ENCODE data around the gene SLC17A4.

Gene SLC17A4

DNA sequence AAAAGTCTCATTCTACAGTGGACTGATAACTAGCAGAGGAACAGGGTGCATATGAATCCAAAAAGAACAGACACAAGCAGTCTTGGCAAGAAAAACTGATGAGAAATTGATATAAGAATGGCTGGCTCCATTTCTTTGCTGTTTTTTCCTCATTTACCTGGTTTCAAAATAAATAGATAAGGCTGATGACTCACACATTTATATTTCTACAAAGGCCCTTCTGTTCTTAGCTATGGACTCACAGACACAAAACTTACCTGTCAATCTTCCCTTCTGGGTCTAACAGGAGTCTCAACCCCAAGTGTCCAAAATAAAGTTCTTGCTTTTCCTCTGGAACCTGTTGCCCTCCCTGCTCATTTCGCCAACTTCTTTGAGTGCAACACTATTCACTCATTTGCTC is 941 bp downstream of the SLC17A4 start:
- Histone ChIP-seq H3K27me3 (ENCODE audit: control insufficient read depth, insufficient read depth, low read length) (no peaks in the 10 kb centered on the region), H3K4me3 (ENCODE audit: low read depth, low read length) (no peak overlapping the region), H3K36me3 (ENCODE audit: control insufficient read depth, insufficient read depth, low read length) (no peaks in the 10 kb centered on the region), H3K4me1 (ENCODE audit: control insufficient read depth, insufficient read depth, low read length) (no peaks in the 10 kb centered on the region), H3K9me3 (ENCODE audit: control insufficient read depth, insufficient read depth, low read length) (no peaks in the 10 kb centered on the region), H3K9ac (ENCODE audit: low read depth, low read length) (no peak overlapping the region)

DNA sequence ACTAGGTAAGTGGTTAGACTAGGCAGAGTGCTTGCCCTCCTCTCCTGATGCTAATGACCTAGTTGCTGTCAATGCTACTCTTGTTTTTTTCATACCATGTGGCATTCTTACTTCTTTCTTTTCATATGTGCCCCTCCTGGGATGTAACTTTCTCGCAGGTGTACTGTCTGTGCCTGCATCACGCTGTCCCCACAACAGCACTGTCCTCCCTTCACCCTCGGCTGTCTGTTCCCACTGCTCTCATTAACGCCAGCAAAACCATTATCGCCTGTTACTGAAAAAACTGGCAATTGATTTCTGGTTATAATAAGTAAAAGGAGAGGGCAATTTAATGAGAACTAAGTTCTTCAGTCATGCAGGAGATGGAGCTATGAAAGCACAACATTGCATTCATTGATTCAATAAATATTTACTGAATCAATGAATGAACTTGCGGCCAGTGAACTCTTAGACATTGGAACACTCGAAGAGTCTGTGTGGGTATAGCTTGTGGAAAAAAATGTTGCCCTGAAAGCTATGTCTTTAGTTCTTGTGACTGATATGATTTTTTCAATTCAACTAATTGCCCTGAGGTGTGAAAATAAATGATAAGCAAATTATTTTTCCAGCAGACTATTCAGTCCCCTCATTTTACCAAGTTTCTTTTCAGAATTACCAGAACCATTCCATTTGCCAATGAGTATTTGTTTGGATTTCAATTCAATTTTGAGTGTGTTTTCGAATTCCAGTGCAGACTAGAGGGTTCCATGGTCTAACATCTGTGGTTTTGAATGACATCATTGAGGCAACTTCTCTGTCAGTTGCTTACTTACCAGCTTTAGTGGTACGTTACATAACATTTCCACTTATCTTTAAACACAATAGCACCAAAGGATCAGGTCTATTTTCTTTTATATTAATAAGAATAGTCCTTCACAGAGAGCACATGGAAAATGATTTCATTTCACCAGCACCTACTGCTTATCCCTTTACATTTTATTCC is 2.1 kb downstream of the SLC17A4 start:
- H3K9me3 ChIP-seq (ENCODE audit: control insufficient read depth, insufficient read depth, low read length), result no peaks in the 10 kb centered on the region
- no peaks in the 10 kb centered on the region for H3K27me3 ChIP-seq (ENCODE audit: control insufficient read depth, insufficient read depth, low read length)
- no peak overlapping the region for H3K9ac ChIP-seq (ENCODE audit: low read depth, low read length)
- H3K36me3 ChIP-seq (ENCODE audit: control insufficient read depth, insufficient read depth, low read length), result no peaks in the 10 kb centered on the region
- no peak overlapping the region for H3K4me3 ChIP-seq (ENCODE audit: low read depth, low read length)
- no peaks in the 10 kb centered on the region for H3K4me1 ChIP-seq (ENCODE audit: control insufficient read depth, insufficient read depth, low read length)

DNA sequence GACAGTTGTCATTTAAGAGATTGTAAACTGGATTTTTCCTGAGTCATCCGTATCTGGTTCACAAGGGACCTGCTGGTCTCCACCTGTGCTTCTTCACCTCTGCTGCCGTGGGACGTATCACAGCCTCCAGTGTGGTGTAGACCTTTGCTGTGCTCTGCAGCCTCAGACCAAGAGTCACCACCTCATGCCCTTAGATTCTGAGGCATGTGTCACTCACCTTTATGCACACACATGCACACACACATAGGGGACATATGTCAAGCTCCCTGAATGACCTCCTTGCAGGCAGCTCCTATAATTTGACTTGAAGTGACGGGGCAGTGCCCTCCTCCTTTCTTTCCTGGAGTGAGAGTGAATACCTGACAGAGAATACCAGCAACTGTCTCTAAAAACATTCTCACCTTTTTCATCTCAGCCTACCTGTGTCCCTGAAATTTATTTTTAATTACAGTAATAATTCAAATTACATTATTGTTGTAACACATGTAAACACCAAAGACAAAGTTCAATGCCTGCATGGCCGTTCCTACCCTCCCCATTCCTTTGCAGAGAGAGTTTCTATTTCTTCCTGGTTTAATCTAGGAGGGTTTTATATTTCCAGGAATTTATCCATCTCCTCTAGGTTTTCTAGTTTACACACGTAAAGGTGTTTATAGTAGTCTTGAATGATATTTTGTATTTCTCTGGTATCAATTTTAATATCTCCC is 3.5 kb downstream of the SLC17A4 start:
- H3K9me3 ChIP-seq (ENCODE audit: control insufficient read depth, insufficient read depth, low read length), result no peaks in the 10 kb centered on the region

DNA sequence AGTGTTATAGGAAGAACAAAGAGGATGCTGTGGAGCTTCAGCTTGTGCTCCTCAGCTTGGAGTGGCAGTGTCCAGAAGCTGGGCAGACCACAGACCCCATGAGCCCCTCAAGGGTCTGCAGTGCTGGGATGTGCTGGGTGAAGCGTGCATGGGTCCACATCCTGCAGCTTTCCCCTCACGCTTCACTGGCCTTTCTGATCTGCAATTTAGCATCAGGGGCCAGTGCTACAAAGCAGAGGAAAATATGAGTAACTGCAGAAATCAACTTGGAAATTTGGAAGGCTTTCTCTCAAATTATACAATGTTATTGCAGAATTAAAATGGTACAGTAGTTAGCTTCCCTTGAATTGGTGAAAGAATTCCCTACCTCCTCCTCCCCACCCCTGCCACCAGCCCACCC is 10.1 kb downstream of the SLC17A4 start:
- Histone ChIP-seq H3K9ac (ENCODE audit: low read depth, low read length) (no peak overlapping the region), H3K4me3 (ENCODE audit: low read depth, low read length) (no peak overlapping the region), H3K4me1 (ENCODE audit: control insufficient read depth, insufficient read depth, low read length) (no peaks in the 10 kb centered on the region), H3K36me3 (ENCODE audit: control insufficient read depth, insufficient read depth, low read length) (no peaks in the 10 kb centered on the region), H3K9me3 (ENCODE audit: control insufficient read depth, insufficient read depth, low read length) (no peaks in the 10 kb centered on the region), H3K27me3 (ENCODE audit: control insufficient read depth, insufficient read depth, low read length) (no peaks in the 10 kb centered on the region)

More for the DNA sequence above, 3.5 kb downstream of the SLC17A4 start:
- H3K27me3 ChIP-seq (ENCODE audit: control insufficient read depth, insufficient read depth, low read length), result no peaks in the 10 kb centered on the region
- no peaks in the 10 kb centered on the region for H3K4me1 ChIP-seq (ENCODE audit: control insufficient read depth, insufficient read depth, low read length)
- no peak overlapping the region for H3K9ac ChIP-seq (ENCODE audit: low read depth, low read length)
- H3K4me3 ChIP-seq (ENCODE audit: low read depth, low read length), result no peak overlapping the region
- no peaks in the 10 kb centered on the region for H3K36me3 ChIP-seq (ENCODE audit: control insufficient read depth, insufficient read depth, low read length)

DNA sequence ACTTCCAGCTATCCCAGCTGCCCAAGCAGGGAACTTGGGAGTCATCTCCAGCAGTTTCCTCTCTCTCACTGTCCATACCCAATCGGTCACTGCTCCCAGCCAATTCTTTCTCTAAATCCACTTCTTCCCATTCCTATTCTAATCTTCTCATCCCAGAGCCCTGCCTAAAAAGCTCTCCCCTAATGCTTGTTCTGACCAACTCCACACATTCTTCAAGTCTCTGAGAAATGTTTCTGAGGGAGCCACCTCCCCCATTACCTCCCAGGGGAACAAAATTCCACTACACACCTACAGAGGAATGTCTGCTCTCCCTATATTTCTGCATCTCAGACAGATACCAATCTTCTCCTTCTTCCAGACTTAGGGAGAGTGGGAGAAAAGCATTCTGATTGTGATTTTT is 14.0 kb downstream of the SLC17A4 start:
- no peaks in the 10 kb centered on the region for H3K27me3 ChIP-seq (ENCODE audit: control insufficient read depth, insufficient read depth, low read length)
- no peak overlapping the region for H3K9ac ChIP-seq (ENCODE audit: low read depth, low read length)
- no peaks in the 10 kb centered on the region for H3K36me3 ChIP-seq (ENCODE audit: control insufficient read depth, insufficient read depth, low read length)
- no peaks in the 10 kb centered on the region for H3K4me1 ChIP-seq (ENCODE audit: control insufficient read depth, insufficient read depth, low read length)
- no peaks in the 10 kb centered on the region for H3K9me3 ChIP-seq (ENCODE audit: control insufficient read depth, insufficient read depth, low read length)
- no peak overlapping the region for H3K4me3 ChIP-seq (ENCODE audit: low read depth, low read length)

DNA sequence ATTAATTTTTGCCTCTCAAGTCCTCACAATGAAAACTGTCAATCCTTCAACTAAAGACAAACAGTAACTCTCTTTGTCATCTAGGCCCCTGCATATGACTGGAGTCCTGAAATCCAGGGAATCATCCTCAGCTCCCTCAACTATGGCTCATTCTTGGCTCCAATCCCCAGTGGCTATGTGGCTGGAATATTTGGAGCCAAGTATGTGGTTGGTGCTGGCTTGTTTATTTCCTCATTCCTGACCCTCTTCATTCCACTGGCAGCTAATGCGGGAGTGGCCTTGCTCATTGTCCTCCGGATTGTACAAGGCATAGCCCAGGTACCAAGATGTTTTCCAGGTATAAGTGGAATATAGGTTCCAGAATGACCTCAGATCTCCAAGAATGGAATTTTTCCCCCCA is 15.4 kb downstream of the SLC17A4 start:
- H3K27me3 ChIP-seq (ENCODE audit: control insufficient read depth, insufficient read depth, low read length), result no peaks in the 10 kb centered on the region
- H3K4me1 ChIP-seq (ENCODE audit: control insufficient read depth, insufficient read depth, low read length), result no peaks in the 10 kb centered on the region
- H3K36me3 ChIP-seq (ENCODE audit: control insufficient read depth, insufficient read depth, low read length), result no peaks in the 10 kb centered on the region

DNA sequence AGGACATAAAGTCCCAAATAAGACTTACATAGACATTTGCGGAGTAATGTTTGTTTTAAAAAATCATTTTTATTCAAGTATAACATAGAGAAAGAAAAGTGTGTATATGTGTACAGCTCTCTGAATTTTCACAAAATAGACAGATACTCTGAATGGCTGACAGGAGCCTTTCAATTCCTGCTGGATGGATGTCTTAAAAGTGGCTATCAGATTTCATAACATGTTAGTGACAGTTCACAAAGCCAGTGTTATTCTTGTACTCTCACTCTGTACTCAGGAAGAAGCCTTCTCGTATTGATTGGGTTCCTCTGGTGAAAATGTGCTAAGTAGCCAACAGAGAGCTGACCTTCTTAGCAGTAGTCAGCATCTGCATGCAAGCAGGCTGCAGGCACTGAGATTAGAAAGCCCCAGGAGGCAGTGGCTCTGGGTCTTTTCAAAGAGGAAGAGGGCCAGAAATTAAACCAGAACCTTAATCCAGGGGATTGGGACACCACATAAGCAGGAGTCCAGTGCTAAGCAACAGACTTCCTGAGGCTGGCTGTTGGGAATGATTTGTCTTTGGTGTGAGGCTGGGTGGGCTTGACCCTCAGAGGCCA is 19.7 kb downstream of the SLC17A4 start:
- Histone ChIP-seq H3K9me3 (ENCODE audit: control insufficient read depth, insufficient read depth, low read length) (no peaks in the 10 kb centered on the region), H3K27me3 (ENCODE audit: control insufficient read depth, insufficient read depth, low read length) (no peaks in the 10 kb centered on the region), H3K36me3 (ENCODE audit: control insufficient read depth, insufficient read depth, low read length) (no peaks in the 10 kb centered on the region), H3K4me1 (ENCODE audit: control insufficient read depth, insufficient read depth, low read length) (no peaks in the 10 kb centered on the region), H3K9ac (ENCODE audit: low read depth, low read length) (no peak overlapping the region), H3K4me3 (ENCODE audit: low read depth, low read length) (no peak overlapping the region)

More for the DNA sequence above, 15.4 kb downstream of the SLC17A4 start:
- H3K9ac ChIP-seq (ENCODE audit: low read depth, low read length), result no peak overlapping the region
- H3K9me3 ChIP-seq (ENCODE audit: control insufficient read depth, insufficient read depth, low read length), result no peaks in the 10 kb centered on the region
- H3K4me3 ChIP-seq (ENCODE audit: low read depth, low read length), result no peak overlapping the region

DNA sequence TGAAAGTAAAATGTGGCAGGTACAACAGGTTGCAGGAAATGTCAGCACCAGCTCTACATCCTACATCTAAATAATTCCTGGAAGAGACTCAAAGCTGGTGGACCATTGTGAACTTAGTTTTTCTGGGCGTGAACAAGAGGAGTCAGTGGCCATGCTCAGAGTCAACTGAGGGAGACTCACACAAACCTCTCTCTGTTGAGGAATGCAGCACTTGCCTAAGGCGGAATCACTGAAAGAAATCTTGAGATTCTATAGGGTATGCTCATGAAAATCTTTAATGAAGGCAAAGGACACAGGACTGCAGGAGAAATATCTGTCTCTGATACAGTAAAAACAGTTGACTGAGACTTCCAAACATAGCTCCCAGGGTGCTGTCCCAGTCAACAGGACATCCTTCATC is 22.5 kb downstream of the SLC17A4 start:
- no peaks in the 10 kb centered on the region for H3K9me3 ChIP-seq (ENCODE audit: control insufficient read depth, insufficient read depth, low read length)
- no peaks in the 10 kb centered on the region for H3K36me3 ChIP-seq (ENCODE audit: control insufficient read depth, insufficient read depth, low read length)
- H3K4me1 ChIP-seq (ENCODE audit: control insufficient read depth, insufficient read depth, low read length), result no peaks in the 10 kb centered on the region
- H3K27me3 ChIP-seq (ENCODE audit: control insufficient read depth, insufficient read depth, low read length), result no peaks in the 10 kb centered on the region
- no peak overlapping the region for H3K9ac ChIP-seq (ENCODE audit: low read depth, low read length)
- H3K4me3 ChIP-seq (ENCODE audit: low read depth, low read length), result no peak overlapping the region

DNA sequence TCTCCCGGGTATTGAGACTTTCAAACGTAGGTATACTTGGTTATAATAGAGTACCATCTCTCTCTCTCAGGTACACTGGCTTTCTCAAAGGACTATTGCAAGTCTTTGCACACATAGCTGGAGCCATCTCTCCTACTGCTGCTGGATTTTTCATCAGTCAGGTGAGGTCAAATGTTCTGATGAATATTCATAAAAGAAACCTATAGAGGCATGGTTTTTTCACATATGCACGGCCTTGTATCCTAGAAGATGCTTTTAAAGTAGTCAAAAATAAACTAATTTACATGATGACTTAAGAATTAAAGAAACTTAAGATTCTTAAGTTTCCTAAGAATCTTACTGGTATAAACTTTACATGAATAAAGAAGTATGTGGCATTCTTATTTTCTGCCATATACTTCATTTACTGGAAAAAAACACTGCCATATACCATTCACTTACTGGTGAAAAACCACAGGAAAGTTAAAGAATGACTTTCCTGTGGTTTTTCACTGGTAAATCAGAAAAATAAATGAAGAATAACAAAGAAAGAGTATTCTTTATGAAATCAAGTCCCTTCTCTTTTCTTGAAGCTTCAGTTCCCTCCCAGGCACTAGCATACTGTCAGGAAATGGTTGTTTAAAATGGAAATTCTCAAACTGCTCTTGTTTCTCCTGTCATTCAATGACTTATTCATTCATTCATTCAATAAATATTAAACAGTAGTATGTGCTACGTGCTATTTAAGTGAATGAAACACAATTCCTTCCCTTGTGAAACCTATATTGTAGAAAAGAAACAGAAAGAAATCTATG is 23.5 kb downstream of the SLC17A4 start:
- no peaks in the 10 kb centered on the region for H3K36me3 ChIP-seq (ENCODE audit: control insufficient read depth, insufficient read depth, low read length)
- no peak overlapping the region for H3K9ac ChIP-seq (ENCODE audit: low read depth, low read length)
- no peaks in the 10 kb centered on the region for H3K4me1 ChIP-seq (ENCODE audit: control insufficient read depth, insufficient read depth, low read length)
- H3K9me3 ChIP-seq (ENCODE audit: control insufficient read depth, insufficient read depth, low read length), result no peaks in the 10 kb centered on the region
- no peaks in the 10 kb centered on the region for H3K27me3 ChIP-seq (ENCODE audit: control insufficient read depth, insufficient read depth, low read length)
- H3K4me3 ChIP-seq (ENCODE audit: low read depth, low read length), result no peak overlapping the region

DNA sequence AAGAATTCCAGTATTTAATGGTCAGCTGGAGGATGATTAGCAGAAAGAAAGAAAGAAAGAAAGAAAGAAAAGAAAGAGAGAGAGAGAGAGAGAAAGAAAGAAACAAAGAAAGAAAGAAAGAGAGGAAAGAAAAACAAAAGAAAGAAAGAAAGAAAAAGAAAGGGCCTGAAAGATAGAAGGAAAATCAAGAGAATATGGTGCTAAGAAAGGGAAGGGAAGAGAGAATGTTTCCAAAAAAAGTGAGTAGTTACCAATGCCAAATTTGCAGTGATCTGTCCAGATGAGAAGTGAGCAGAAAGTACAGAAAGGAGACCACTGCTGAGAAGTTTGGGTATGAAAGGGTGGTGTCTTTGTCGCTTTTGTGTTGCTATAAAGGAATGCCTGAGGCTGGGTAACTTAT is 26.6 kb downstream of the SLC17A4 start:
- no peaks in the 10 kb centered on the region for H3K36me3 ChIP-seq (ENCODE audit: control insufficient read depth, insufficient read depth, low read length)
- no peak overlapping the region for H3K9ac ChIP-seq (ENCODE audit: low read depth, low read length)
- H3K27me3 ChIP-seq (ENCODE audit: control insufficient read depth, insufficient read depth, low read length), result no peaks in the 10 kb centered on the region

DNA sequence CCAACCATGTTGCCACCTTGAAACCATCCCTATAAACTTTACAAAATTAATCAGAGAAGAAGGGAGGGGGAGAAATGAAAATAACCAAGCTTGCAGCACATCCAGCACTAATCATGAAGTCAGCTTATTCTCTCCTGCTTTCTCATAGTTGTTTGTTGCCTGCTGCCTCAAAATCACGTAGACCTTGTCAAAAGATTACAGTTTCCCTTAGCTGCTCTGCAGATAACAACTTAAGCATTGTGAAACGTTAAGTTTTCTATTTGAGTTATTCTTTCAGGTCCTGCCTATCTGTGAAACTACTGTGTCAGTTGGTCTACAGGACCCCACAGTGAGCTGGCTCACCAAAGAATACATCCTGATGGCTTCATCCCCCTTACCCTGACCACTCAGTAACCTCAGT is 32.9 kb downstream of the SLC17A4 start:
- no peak overlapping the region for H3K9ac ChIP-seq (ENCODE audit: low read depth, low read length)

More for the DNA sequence above, 26.6 kb downstream of the SLC17A4 start:
- no peak overlapping the region for H3K4me3 ChIP-seq (ENCODE audit: low read depth, low read length)
- H3K4me1 ChIP-seq (ENCODE audit: control insufficient read depth, insufficient read depth, low read length), result no peaks in the 10 kb centered on the region
- no peaks in the 10 kb centered on the region for H3K9me3 ChIP-seq (ENCODE audit: control insufficient read depth, insufficient read depth, low read length)

More for the DNA sequence above, 32.9 kb downstream of the SLC17A4 start:
- Histone ChIP-seq H3K27me3 (ENCODE audit: control insufficient read depth, insufficient read depth, low read length) (no peaks in the 10 kb centered on the region), H3K9me3 (ENCODE audit: control insufficient read depth, insufficient read depth, low read length) (no peaks in the 10 kb centered on the region), H3K4me3 (ENCODE audit: low read depth, low read length) (no peak overlapping the region), H3K36me3 (ENCODE audit: control insufficient read depth, insufficient read depth, low read length) (no peaks in the 10 kb centered on the region), H3K4me1 (ENCODE audit: control insufficient read depth, insufficient read depth, low read length) (no peaks in the 10 kb centered on the region)

Data from iPS-15b (cell line).